Heart left ventricle (tissue), 13 donors: ENCODE results near the gene GPR78.

Experiments used
- POLR2A ChIP-seq, 2 donors: fragments of 450-650 bp; IDR thresholded peaks; one replicate each; pipeline ENCODE4 v1.6.1; 2017; ENCODE audit warnings: antibody characterized with exemption in 2 of 2, mild to moderate bottlenecking in 2 of 2, moderate library complexity in 2 of 2
- TF ChIP-seq, protein P1 (sequence below), 12 donors: fragments of 200-600 bp; sonication (generic) in 4 of 12; IDR thresholded peaks; one replicate each; pipeline versions ENCODE4 v1.5.0 to v1.8.0; 2018 to 2022; ENCODE audit warnings: antibody characterized with exemption in 12 of 12, mild to moderate bottlenecking in 5 of 12
- donor health status: ischemic (EF 13 %, LVEDD 7.1; RV severe dilation, severe dysfunction).
- donor health status: DM: no; HTN: yes; CAD: no.
- donor health status: DM: no; HTN: no; CAD: no.
- donor health status: ischemic (EF 25% LVEDD 6.9; RV normal size, moderate dysfunction).
- donor health status: ischemic (EF 25% LVEDD 5.7; RV mildly dilated, moderate dysfunction).
- donor health status: ischemic (EF 35%, LVEDD 5.7; RV mildly dilated, moderate dysfunction).
- donor health status: nonischemic (EF 11% LVEDD 7.7; RV severe dilation, severe dysfunction).
- donor health status: DM: yes; HTN: yes; CAD: no.
- donor health status: PGD.
- donor health status: ischemic (EF 29% LVEDD 5.4; RV normal size, mild dysfunction).
- donor health status: nonischemic (EF 23%, LVEDD 6.1; RV moderate dilation, normal function).

DNA sequence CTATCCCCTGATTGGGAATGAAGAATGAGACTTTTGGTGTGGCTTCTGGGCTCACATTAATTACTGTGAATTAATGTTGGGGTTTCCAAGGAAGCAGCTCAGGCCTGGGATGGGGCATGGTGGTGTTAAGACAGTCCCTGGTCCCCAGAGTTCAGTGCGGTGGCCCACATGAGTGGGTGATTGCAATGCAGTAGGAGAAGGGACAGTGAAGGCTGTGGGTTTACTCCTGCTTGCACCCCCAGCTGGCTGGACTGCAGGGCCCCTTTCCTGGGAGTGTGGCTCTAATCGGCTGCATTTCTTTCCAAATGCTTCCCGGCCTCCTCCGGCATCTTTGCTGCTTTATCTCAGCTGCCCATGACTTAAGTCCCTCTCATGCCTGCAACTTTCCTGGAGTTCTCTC is 28.2 kb upstream of the GPR78 start:
- TF ChIP-seq, protein P1, sequence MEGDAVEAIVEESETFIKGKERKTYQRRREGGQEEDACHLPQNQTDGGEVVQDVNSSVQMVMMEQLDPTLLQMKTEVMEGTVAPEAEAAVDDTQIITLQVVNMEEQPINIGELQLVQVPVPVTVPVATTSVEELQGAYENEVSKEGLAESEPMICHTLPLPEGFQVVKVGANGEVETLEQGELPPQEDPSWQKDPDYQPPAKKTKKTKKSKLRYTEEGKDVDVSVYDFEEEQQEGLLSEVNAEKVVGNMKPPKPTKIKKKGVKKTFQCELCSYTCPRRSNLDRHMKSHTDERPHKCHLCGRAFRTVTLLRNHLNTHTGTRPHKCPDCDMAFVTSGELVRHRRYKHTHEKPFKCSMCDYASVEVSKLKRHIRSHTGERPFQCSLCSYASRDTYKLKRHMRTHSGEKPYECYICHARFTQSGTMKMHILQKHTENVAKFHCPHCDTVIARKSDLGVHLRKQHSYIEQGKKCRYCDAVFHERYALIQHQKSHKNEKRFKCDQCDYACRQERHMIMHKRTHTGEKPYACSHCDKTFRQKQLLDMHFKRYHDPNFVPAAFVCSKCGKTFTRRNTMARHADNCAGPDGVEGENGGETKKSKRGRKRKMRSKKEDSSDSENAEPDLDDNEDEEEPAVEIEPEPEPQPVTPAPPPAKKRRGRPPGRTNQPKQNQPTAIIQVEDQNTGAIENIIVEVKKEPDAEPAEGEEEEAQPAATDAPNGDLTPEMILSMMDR (IDR thresholded peaks at IDR 0.05): no peak
- TF ChIP-seq POLR2A (IDR thresholded peaks at IDR 0.05): no peak
